MM.1S (cell line): ENCODE results near the gene HTR2B.

ENCODE experiments used
- EZH2phosphoT487 ChIP-seq: fragments of 300-600 bp; sonication (generic); IDR thresholded peaks from 2 replicates; pipeline ENCODE4 v1.6.1; 2018; ENCODE audit warnings: antibody characterized with exemption, low read length
- TF ChIP-seq, protein P1 (sequence below): fragments of 300-600 bp; sonication (generic); IDR thresholded peaks from 2 replicates; pipeline ENCODE4 v1.5.1; 2016; ENCODE audit warnings: antibody characterized with exemption, low read length, mixed read lengths

DNA sequence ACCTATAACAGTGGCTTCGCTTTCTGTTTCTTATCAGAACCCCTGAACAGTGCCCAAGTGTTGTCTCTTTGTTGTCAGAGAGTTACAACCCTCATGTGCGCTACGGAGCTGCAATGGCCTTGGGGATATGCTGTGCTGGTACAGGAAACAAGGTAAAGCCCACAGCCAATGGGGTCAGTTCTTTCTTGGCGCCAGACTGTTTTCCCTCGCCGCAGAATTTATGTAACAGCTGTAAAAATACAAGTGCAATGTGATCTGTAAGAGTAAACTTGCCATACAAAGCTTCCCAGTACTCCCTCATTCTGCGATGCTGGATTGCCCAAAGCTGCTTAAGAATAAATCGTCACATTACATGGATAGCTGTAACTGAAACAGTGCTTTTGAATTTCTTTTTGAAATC lies 13.9 kb upstream of the HTR2B start:
- TF ChIP-seq, protein P1, sequence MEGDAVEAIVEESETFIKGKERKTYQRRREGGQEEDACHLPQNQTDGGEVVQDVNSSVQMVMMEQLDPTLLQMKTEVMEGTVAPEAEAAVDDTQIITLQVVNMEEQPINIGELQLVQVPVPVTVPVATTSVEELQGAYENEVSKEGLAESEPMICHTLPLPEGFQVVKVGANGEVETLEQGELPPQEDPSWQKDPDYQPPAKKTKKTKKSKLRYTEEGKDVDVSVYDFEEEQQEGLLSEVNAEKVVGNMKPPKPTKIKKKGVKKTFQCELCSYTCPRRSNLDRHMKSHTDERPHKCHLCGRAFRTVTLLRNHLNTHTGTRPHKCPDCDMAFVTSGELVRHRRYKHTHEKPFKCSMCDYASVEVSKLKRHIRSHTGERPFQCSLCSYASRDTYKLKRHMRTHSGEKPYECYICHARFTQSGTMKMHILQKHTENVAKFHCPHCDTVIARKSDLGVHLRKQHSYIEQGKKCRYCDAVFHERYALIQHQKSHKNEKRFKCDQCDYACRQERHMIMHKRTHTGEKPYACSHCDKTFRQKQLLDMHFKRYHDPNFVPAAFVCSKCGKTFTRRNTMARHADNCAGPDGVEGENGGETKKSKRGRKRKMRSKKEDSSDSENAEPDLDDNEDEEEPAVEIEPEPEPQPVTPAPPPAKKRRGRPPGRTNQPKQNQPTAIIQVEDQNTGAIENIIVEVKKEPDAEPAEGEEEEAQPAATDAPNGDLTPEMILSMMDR = no peak
- no peak for TF ChIP-seq EZH2phosphoT487
